Small intestine (tissue), 7 donors: ENCODE data around the gene PSMA2. TPM values are rescaled to one million over a fixed set of nuclear protein-coding genes. Genes with fewer than 3 reads are reported as not detected.
A peak's percentile ranks its signal among the peaks of the same experiment; 100 is the strongest.
"Not testable (repeated sequence)": the region's sequence is repeated elsewhere in the genome, so short reads cannot be mapped to it uniquely, and the experiment has no call there.

ENCODE experiments used
- DNase-seq, 2 donors: peaks; one replicate each; pipeline versions ENCODE4 v3.0.0 to v3.0.0-alpha.2; 2013
- FAIRE-seq: peaks from 2 replicates; lab custom pipeline; 2012; peaks lifted over from hg19 to GRCh38; lab: Jason Lieb, UNC
- H3K27ac ChIP-seq, 3 donors: one replicate each; pipeline ENCODE4 v1.5.1; 2013; ENCODE audit warnings: low read length in 2 of 3, mild to moderate bottlenecking in 2 of 3, control low read depth in 1 of 3, inconsistent platforms in 1 of 3, low read depth in 1 of 3, moderate library complexity in 1 of 3
- H3K27me3 ChIP-seq, 3 donors: one replicate each; pipeline ENCODE4 v1.6.1; 2013; ENCODE audit warnings: low read length in 3 of 3, inconsistent platforms in 1 of 3; ENCODE audit not compliant: control insufficient read depth in 3 of 3, insufficient read depth in 3 of 3
- H3K36me3 ChIP-seq, 3 donors: one replicate each; pipeline ENCODE4 v1.6.1; 2013; ENCODE audit warnings: low read length in 3 of 3, inconsistent platforms in 1 of 3, low read depth in 1 of 3, mild to moderate bottlenecking in 1 of 3, moderate library complexity in 1 of 3; ENCODE audit not compliant: control insufficient read depth in 3 of 3, insufficient read depth in 2 of 3
- H3K4me1 ChIP-seq, 3 donors: one replicate each; pipeline ENCODE4 v1.6.1; 2013; ENCODE audit warnings: low read length in 2 of 3, inconsistent platforms in 1 of 3, low read depth in 1 of 3, mild to moderate bottlenecking in 1 of 3, moderate library complexity in 1 of 3; ENCODE audit not compliant: control insufficient read depth in 3 of 3, insufficient read depth in 2 of 3
- H3K4me3 ChIP-seq, 3 donors: one replicate each; pipeline ENCODE4 v1.5.1; 2013; ENCODE audit warnings: low read length in 3 of 3, control low read depth in 1 of 3, inconsistent platforms in 1 of 3, low read depth in 1 of 3, mild to moderate bottlenecking in 1 of 3, moderate library complexity in 1 of 3
- H3K9me3 ChIP-seq, 2 donors: one replicate each; pipeline ENCODE4 v1.6.1; 2013; ENCODE audit warnings: low read depth in 1 of 2, low read length in 1 of 2; ENCODE audit not compliant: control insufficient read depth in 2 of 2, insufficient read depth in 1 of 2
- WGBS, 3 donors: extraction: QIAGEN DNeasy Blood & Tissue Kit; methylation state at CpG; one replicate each; pipeline ENCODE4 v1.1.7; 2013; 5-methylcytosine and 5-hydroxymethylcytosine counted together
- polyA plus RNA-seq, 4 donors: library from polyadenylated mRNA; stranded (reverse) in 3 of 4; unstranded in 1 of 4; fragments of 200-250 nt in 3 of 4; fragments of 120-200 nt in 1 of 4; gene quantifications; one replicate each; pipeline versions ENCODE4 v1.2.1 to v1.2.3, GENCODE V29; 2013
- donor health status: healthy with polysubstance abuse.
- donor health status: control.
- donor health status: control.
- donor health status: Bipolar disorder and iron deficiency.
- donor health status: healthy.

Gene PSMA2
- polyA plus RNA-seq, 4 donors: 130 to 181 (median 155) TPM

GRCh38 chr7:42885183-42885582, 46.8 kb downstream of the PSMA2 start:
- H3K27ac ChIP-seq, H3K4me1 ChIP-seq, FAIRE-seq, H3K27me3 ChIP-seq, H3K36me3 ChIP-seq, DNase-seq, H3K4me3 ChIP-seq, H3K9me3 ChIP-seq: not testable (repeated sequence)
- WGBS, 3 donors: 92 to 95% (median 95%) methylated on average over 8 of the region's 8 CpGs

- DNase-seq (no peak), FAIRE-seq (no peak)
- Histone ChIP-seq H3K36me3 (peaks cover 0 to 4% (median 0%) of the 10 kb centered on the region in 3 donors), H3K27ac (no peak overlapping the region), H3K27me3 (no peaks in the 10 kb centered on the region), H3K4me3 (no peak overlapping the region), H3K9me3 (no peaks in the 10 kb centered on the region), H3K4me1 (peaks cover 0 to 5% (median 0%) of the 10 kb centered on the region in 3 donors)
- 93 to 95% (median 94%) methylated on average over 6 of the region's 6 CpGs for WGBS, 3 donors
These were observed 48.0 kb downstream of the PSMA2 start for GRCh38 chr7:42883950-42884349.

- DNase-seq (no peak), FAIRE-seq (peak; percentile 30)
- 72 to 89% (median 82%) methylated on average over 2 of the region's 2 CpGs for WGBS, 3 donors
- Histone ChIP-seq H3K4me1 (no peaks in the 10 kb centered on the region), H3K9me3 (no peaks in the 10 kb centered on the region), H3K27me3 (no peaks in the 10 kb centered on the region), H3K36me3 (peaks cover 0 to 4% (median 0%) of the 10 kb centered on the region in 3 donors), H3K27ac (no peak overlapping the region), H3K4me3 (no peak overlapping the region)
These were observed 51.6 kb downstream of the PSMA2 start for GRCh38 chr7:42880392-42880791.

GRCh38 chr7:42878303-42878702, 53.7 kb downstream of the PSMA2 start:
- H3K27me3 ChIP-seq: no peaks in the 10 kb centered on the region
- H3K4me3 ChIP-seq: no peak overlapping the region
- H3K27ac ChIP-seq: no peak overlapping the region
- WGBS, 3 donors: 83 to 89% (median 85%) methylated on average over 3 of the region's 3 CpGs
- H3K4me1 ChIP-seq: no peaks in the 10 kb centered on the region
- no peak for DNase-seq
- H3K9me3 ChIP-seq: no peaks in the 10 kb centered on the region
- FAIRE-seq: no peak
- H3K36me3 ChIP-seq: no peaks in the 10 kb centered on the region

GRCh38 chr7:42877862-42878261, 54.1 kb downstream of the PSMA2 start:
- Histone ChIP-seq H3K36me3 (no peaks in the 10 kb centered on the region), H3K4me1 (no peaks in the 10 kb centered on the region), H3K27ac (no peak overlapping the region), H3K27me3 (no peaks in the 10 kb centered on the region), H3K9me3 (no peaks in the 10 kb centered on the region), H3K4me3 (no peak overlapping the region)
- DNase-seq (no peak), FAIRE-seq (no peak)
- WGBS, 3 donors: 75 to 78% (median 75%) methylated on average over 2 of the region's 2 CpGs

GRCh38 chr7:42876182-42877068, 55.5 kb downstream of the PSMA2 start:
- no peak overlapping the region for H3K27ac ChIP-seq
- no peaks in the 10 kb centered on the region for H3K27me3 ChIP-seq
- DNase-seq: peak; percentile 62 to 63
- no peak overlapping the region for H3K4me3 ChIP-seq
- H3K4me1 ChIP-seq: no peaks in the 10 kb centered on the region
- H3K36me3 ChIP-seq: no peaks in the 10 kb centered on the region
- WGBS, 3 donors: 34 to 46% (median 40%) methylated on average over 5 of the region's 5 CpGs
- no peak for FAIRE-seq
- H3K9me3 ChIP-seq: no peaks in the 10 kb centered on the region

- 53 to 58% (median 53%) methylated on average over 7 of the region's 7 CpGs for WGBS, 3 donors
- no peaks in the 10 kb centered on the region for H3K4me1 ChIP-seq
- FAIRE-seq (no peak), DNase-seq (no peak)
- H3K27ac ChIP-seq: peak overlapping the region in 1 of 3 donors; percentile 20
- no peaks in the 10 kb centered on the region for H3K36me3 ChIP-seq
- peaks cover 0 to 7% of the 10 kb centered on the region in 2 donors for H3K9me3 ChIP-seq
- H3K4me3 ChIP-seq: no peak overlapping the region
- H3K27me3 ChIP-seq: no peaks in the 10 kb centered on the region
These were observed 62.6 kb downstream of the PSMA2 start for GRCh38 chr7:42869131-42870020.

- H3K36me3 ChIP-seq: no peaks in the 10 kb centered on the region
- H3K9me3 ChIP-seq: peaks cover 0 to 7% of the 10 kb centered on the region in 2 donors
- H3K27ac ChIP-seq: no peak overlapping the region
- no peak for DNase-seq
- 63 to 83% methylated on average over 1 of the region's 1 CpG; no CpG with 5 or more reads in 1 of the 3 donors for WGBS, 3 donors
- H3K4me1 ChIP-seq: no peaks in the 10 kb centered on the region
- no peak overlapping the region for H3K4me3 ChIP-seq
- no peak for FAIRE-seq
- H3K27me3 ChIP-seq: no peaks in the 10 kb centered on the region
These were observed 63.5 kb downstream of the PSMA2 start for GRCh38 chr7:42868480-42868879.
